Stimulated activated CD4-positive, alpha-beta T cell treated with anti-CD3 and anti-CD28 coated beads, Interleukin-12 subunit alpha, Interleukin-12 subunit beta, amount 100 ng/mL, for 24 hours (primary cell): Measurements from ENCODE around the gene DDB1.

Experiments used
- DNase-seq, 2 experiments: peaks; one replicate each; pipeline ENCODE4 v3.0.0-alpha.2; 2020; ENCODE audit warnings: low read depth in 2 of 2

DDB1 gene

DNA sequence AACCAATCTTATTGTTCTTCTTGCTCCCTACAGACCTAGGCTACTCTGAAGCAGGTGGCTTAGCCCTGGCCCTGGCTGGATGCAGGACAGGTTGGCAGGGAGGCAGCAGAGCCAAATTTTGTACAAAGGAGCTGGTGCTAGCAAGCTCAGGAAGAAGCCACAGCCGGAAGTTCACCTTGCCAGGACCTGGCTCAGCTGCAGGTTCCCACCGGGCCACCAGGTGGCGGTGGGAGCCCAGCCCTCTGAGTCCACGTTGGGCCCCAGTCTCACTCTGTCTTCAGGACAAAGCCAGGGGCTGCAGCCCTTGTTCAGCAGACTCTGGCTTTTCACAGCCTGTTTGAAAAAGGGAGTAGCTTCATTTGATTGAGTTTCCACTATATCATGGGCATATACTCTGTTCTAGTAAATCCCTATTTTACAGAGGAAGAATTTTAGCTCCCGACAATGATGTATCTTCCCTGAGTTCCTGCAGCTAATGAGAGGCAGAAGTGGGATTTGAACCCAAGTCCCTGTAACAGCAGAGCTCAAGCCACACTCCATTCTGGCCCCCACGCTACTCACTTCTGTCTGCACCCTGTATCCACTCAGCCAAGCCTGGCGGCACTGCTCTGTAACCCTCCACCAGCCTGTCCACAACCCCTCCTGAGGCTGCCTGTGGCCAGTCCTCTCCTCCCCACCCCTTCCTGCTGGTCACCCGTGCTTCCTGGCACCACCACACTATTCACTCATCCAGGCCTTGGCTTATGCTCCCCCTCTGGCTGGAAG, 3.4 kb upstream of the DDB1 start:
- DNase-seq: peak; percentile 63 to 71

DNA sequence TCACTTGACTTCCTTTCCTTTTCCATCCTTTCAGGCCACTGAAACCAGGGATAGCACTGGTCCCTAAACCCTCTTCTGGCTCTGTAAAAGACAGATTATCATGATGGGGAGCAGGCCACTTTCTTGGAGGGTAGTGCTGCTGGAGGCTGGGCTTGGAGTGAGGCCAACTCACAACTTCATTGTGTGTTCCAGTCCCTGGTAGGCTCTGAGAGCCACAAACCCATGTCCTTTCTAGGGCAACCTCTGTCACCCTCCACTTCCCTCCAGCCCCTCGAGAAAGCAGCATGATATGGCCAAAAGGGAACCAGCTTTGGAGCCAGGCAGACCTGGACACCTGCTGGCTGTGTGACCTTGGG, 2.4 kb upstream of the DDB1 start:
- no peak for DNase-seq

GRCh38 chr11:61334434-61335354, 1.8 kb upstream of the DDB1 start:
- no peak for DNase-seq

- DNase-seq: peak in 1 of 2 experiments; percentile 12
Observed at GRCh38 chr11:61333550-61334433, 887 bp upstream of the DDB1 start.

GRCh38 chr11:61332281-61332796, 566 bp downstream of the DDB1 start:
- DNase-seq: no peak

DNA sequence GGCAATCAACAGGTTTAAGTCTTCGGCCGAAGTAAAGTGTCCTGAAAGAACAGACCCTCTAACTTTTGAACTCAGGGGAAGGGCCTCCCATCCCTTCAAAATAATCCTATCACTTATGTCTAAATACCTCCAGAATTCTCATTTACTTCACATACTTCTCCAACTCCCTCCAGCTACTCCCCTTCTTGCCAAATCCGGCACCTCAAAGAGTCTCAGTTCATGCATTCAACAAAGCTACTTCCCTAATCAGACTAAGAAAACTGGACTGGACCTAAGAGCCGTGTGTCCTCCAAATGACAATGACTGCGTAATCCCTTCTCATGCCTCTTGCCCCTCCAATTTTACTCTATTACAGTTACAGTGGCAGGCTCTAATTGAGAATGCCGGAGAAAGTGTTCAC, 1.3 kb downstream of the DDB1 start:
- no peak for DNase-seq

DNA sequence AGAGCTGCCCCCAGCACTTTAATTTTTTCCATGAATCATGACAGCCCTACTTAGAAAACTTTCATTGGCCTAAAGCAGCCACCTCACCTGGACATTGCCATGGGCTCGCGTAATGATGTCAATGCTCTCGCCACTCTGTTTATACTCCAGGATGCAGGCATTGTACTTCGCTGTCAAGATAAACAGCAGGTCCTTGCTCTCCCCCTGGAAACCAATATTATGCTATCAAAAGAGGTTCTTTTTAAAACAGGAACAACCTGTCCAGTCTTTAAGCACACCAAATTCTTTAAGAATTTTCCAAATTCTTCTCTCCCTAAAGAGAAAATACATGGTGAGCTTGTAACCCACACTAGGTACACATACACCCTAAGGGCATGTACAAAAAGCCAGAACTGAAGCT, 3.0 kb downstream of the DDB1 start:
- no peak for DNase-seq

DNA sequence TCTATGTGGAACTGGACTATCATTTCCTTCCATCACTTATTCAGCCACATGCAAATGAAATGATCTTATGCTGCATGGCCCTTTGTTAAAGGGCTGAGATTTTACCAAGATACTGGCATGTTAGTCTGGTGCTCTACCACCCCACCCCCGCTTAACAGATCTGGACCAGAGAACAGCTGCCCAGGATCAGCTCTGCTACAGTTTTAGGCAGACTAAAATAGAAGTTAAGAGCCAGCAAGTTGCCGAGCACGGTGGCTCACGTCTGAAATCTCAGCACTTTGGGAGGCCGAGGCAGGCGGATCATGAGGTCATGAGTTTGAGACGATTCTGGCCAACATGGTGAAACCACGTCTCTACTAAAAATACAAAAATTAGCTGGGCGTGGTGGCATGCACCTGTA, 4.6 kb downstream of the DDB1 start:
- no peak for DNase-seq

GRCh38 chr11:61327669-61328071, 5.2 kb downstream of the DDB1 start:
- no peak for DNase-seq

DNA sequence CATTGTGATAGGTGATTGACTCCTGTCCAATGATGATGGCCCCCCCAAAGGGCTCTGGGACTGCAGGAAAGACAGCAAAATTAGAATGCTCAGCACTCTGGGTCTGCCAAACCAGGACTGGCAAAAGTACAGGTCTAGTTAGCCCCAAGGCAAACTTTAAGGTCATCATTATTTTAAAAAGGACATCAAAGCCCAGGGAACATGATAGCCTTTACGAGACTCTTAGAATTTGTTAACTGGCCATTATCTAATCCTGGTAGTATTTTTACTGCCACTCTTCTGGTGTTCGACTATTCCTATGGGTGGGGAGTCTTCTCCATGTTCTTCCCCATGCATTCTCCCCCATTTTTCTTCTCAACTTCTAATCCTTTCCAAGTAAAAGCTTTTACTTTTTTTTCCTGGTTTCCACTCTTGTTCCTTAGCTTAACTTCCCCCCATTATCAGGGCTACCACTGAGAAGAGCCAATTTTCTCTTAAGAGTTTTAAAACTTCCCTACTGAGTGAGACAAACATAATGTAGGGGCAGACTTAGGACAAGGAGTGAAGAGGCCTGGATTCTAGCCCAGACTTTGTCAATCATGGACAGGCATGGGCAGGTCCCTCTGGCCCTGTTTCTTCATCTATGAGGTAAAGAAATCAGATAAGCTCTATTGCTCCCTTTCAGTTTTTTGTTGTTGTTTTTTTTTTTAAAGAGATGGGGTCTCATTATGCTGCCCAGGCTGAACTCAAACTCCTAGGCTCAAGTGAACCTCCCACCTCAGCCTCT, 7.1 kb downstream of the DDB1 start:
- no peak for DNase-seq

DNA sequence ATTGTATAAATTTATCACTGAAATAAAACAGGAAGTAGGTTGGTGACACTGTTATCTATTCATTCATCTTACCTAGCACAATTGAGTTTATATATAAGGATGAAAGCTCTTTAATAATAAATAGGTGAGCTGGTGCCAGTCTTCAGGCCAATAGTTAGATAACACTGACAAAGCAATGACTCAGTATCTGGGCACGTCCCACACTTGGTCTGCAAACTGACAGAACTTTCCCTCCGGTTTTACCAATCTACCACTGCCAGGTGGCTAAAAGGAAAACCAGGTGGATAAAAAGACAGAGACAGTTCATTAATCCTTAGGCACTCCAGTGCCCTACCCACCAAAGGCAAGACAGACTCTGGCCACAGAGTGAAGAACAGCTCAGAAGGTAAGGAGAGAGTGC, 17.6 kb downstream of the DDB1 start:
- DNase-seq: no peak

GRCh38 chr11:61310749-61311148, 22.2 kb downstream of the DDB1 start:
- DNase-seq: no peak

- no peak for DNase-seq
Observed at GRCh38 chr11:61309739-61310138, 23.2 kb downstream of the DDB1 start.

- no peak for DNase-seq
Observed at GRCh38 chr11:61309141-61309540, 23.8 kb downstream of the DDB1 start.

- no peak for DNase-seq
Observed at GRCh38 chr11:61307354-61307753, 25.6 kb downstream of the DDB1 start.

GRCh38 chr11:61306221-61306620, 26.7 kb downstream of the DDB1 start:
- DNase-seq: no peak

DNA sequence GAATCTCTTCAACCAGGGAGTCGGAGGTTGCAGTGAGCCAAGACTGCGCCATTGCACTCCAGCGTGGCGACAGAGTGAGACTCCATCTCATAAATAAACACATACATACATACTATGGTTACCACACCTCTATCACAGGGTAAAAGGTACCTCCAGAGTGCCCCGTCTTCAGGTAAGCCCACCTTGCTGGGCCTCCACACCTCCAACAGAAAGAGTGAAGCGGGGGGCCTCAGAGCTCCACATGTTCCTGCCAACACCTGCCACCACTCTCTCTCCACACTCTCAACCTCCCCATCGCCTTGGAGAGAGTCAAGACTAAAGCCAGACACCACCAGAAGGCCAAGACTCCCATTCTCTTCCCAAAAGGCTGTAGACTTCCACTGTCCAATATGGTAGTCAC, 27.5 kb downstream of the DDB1 start:
- no peak for DNase-seq

GRCh38 chr11:61303725-61304124, 29.2 kb downstream of the DDB1 start:
- no peak for DNase-seq

DNA sequence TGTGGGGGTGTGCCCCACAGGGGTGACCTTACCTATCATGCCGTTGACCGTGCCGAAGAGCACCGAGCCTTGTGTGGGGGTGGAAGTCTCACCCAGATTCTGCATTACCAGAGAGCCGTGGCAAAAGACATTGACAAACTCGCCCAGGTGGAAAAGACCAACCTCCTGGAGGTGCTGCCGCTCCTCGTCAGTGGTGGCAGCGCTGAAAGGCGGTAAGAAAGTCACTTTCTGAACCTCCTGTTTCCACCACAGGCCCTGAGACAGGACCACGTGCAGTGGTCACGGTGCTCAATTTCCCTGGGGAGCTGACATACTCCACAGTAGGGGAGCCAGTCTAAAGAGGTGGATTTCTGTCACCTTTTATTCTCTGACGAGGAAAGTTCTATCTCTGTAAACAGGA, 30.4 kb downstream of the DDB1 start:
- DNase-seq: no peak

GRCh38 chr11:61298663-61299244, 34.2 kb downstream of the DDB1 start:
- DNase-seq: no peak

- DNase-seq: no peak
Observed at GRCh38 chr11:61297746-61298145, 35.2 kb downstream of the DDB1 start.
